HG02938 (cell line): Measurements from ENCODE around the gene ACP7.
"Not testable (repeated sequence)": the region's sequence is repeated elsewhere in the genome, so short reads cannot be mapped to it uniquely, and the experiment has no call there.

ENCODE experiments used
- ATAC-seq: cut with Tn5 transposase; IDR thresholded peaks from one replicate; pipeline ENCODE4 v1.9.1; 2021; ENCODE audit warnings: mild to moderate bottlenecking, moderate library complexity; ENCODE audit not compliant: unreplicated experiment

ACP7 gene

GRCh38 chr19:39129116-39129515 is 44.9 kb downstream of the ACP7 start:
- no peak for ATAC-seq

- no peak for ATAC-seq
These were observed 46.4 kb downstream of the ACP7 start for GRCh38 chr19:39130337-39131254.

- no peak for ATAC-seq
These were observed 47.1 kb downstream of the ACP7 start for GRCh38 chr19:39131255-39131755.

GRCh38 chr19:39132344-39132969 is 48.3 kb downstream of the ACP7 start:
- no peak for ATAC-seq

GRCh38 chr19:39133431-39134270 is 49.5 kb downstream of the ACP7 start:
- no peak for ATAC-seq

GRCh38 chr19:39135701-39136100 is 51.5 kb downstream of the ACP7 start:
- ATAC-seq, result no peak

- no peak for ATAC-seq
These were observed 52.2 kb downstream of the ACP7 start for GRCh38 chr19:39136225-39136940.

DNA sequence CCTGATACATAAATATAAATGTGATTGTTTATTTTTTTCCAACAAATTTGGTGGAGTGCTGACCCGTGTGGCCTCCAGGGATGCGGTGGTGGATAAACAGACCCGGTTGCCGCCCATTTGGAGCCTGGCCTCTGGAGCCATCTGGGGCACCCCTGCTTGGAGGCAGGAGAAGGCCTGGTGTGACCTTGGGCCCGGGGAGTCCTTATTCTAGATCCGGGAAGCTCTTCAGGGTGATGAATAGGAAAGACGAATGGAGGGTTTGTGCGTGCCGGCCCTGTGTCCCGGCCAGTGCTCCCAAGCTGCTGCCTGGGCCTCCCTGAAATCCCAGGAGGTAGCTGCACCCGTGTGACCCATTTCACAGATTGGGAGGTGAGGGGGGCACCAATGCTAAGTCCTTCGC is 53.0 kb downstream of the ACP7 start:
- ATAC-seq, result no peak

GRCh38 chr19:39138221-39139211 is 54.3 kb downstream of the ACP7 start:
- ATAC-seq, result no peak

DNA sequence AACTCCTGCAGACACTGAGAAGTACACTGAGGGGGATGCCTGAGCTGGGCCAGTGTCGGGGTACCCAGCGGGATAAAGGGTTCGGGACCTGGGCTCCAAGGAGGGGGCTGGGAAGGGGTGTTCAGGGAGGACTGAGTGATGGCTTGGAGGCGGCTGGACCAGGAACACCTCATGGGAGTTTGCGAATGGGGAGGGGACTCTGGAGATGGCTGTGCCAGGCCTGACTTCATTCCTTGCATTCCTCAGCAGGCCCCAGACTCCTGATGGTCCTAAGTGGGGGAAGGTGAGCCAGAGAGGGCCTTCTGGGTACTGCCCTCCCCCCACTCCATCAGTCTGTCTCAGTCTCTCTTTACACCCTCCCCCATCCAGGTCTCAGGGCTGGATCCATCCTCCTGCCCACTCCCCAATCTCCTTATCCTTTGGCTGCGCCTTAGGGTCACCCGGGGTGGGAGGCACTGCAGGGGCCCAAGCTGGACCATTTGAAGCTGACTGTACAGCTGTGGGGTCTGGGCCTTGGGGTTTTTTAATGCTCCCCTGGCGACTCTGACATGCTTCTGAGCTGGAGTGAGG is 55.2 kb downstream of the ACP7 start:
- ATAC-seq, result no peak

DNA sequence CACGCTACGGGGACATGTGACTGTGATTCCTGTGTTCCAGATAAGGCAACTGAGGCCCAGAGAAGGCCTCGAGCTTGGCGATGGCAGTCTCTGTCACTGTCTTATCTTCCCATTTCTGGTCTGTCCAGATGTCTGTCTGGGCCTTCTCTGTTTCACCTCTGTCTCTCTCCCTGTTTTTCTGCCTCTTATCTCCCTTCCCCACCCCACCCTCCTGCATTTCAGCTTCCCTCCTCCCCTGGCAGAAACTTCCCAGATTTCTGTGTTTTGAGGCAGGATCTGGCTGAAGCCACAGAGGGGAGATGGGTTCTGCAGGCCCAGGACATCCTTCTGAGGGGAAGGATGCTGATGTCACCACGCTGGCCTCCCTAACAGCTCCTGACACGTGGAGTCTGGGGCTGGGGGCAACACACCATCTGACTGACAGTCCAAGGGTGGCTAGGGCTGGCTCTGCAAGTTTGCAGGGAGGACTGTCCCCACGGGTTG is 55.8 kb downstream of the ACP7 start:
- ATAC-seq, result no peak

- no peak for ATAC-seq
These were observed 56.4 kb downstream of the ACP7 start for GRCh38 chr19:39140594-39140993.

DNA sequence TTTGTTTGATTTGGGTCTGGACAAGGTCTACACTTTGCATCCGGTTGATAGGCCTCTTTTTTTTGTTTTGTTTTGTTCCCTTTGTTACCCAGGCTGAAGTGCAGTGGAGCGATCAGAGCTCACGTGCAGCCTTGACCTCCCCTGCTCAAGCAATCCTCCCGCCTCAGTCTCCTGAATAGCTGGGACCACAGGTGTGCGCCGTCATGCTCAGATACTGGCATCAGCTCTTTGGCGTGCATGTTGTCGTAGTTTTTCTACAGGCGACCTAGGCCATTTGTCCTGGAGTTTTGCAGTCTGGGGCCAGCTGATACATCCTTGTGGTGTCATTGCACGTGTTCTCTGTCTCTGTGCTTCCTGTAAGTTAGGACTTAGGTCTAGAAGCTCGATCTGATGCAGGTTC is 57.8 kb downstream of the ACP7 start:
- ATAC-seq, result no peak

- no peak for ATAC-seq
These were observed 58.5 kb downstream of the ACP7 start for GRCh38 chr19:39142630-39143029.

DNA sequence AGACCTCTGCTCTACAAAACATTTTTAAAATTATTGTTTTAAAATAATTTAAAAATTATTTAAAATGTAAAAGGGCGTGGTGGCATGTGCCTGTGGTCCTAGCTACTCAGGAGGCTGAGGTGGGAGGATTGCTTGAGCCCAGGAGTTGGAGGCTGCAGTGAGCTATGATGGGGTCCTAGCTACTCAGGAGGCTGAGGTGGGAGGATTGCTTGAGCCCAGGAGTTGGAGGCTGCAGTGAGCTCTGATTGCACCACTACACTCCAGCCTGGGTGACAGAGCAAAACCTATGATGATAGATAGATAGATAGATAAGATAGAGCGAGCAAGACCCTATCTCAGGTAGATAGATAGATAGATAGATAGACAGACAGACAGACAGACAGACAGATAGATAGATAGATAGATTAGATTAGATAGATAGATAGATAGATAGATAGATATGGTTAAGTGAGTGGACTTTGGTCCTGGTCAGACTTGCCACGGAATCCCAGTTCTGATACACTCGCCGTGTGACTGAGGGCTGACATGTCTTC is 59.7 kb downstream of the ACP7 start:
- not testable (repeated sequence) for ATAC-seq

- ATAC-seq, result no peak
These were observed 60.3 kb downstream of the ACP7 start for GRCh38 chr19:39144290-39145071.

DNA sequence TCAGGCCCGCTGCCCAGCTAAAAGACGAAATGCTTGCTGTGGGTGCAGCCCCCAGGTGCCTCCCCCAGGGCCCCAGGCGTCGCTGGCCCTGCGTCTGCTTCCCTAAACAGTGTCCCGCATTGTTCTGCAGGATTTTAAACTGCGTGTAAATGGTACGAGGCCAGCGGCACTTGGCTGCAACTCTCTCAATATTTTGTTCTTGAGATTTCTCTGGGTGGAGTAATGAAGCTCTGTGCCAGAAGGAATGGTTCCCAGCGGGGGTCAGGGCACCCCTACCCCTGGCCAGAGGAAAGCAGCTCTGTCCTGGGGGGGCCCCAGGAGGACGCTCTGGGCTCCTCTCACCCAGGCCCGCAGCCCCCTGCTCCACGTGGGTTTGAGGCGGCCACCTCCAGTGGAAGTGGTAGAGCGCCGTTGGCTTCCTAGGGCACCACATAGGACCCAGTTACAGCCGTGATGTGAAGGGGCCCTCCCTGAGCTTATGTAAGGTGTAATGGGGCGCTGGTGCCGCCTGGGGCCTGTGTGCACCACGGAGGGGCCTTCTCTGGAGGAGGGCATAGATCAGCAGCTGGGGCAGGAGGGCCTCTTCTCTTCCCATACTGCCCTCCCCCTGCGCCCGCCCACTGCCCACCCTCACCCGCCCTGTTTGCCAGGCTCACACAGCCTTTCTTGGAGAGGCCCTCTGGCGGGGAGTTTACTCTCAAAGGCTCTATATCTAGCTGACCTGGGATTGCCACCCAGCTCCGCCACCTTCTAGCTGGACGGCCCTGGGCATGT is 61.2 kb downstream of the ACP7 start:
- ATAC-seq, result no peak
